Measurements from ENCODE around the gene SLC25A15. TPM values are rescaled to one million over a fixed set of nuclear protein-coding genes. Genes with fewer than 3 reads are reported as not detected.
A peak's percentile ranks its signal among the peaks of the same experiment; 100 is the strongest.
"Not testable (repeated sequence)": the region's sequence is repeated elsewhere in the genome, so short reads cannot be mapped to it uniquely, and the experiment has no call there.

SLC25A15 gene
- total RNA-seq, 1 experiment from 2014 or later = 16.4 TPM

DNA sequence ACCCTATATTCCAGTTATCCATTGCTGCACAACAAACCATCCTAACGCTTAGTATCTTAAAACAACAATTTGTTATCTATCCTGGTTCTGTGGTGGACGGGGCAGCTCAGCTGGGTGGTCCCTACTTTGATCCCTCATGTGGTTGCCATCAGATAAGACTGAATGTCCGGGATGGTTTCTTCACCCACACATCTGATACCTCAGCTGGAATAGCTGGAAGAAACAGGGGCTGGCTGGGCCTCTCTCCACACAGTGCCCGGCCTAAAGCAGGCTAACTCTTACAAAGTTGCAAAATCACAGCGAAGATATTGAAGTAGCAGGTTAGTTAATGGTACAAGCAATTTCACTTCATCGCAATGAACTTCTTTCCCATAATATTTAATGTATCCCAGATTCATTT, 14.7 kb upstream of the SLC25A15 start:
- no peak overlapping the region for H3K4me3 ChIP-seq
- H3K4me1 ChIP-seq (replicated peaks) = peaks cover 13% of the 10 kb centered on the region
- DNase-seq (ENCODE audit: low read depth in 1 of 2, low spot score in 2 of 2) = no peak
- H3K27me3 ChIP-seq (replicated peaks) = no peaks in the 10 kb centered on the region
- no peaks in the 10 kb centered on the region for H3K36me3 ChIP-seq
- no peak overlapping the region for H3K27ac ChIP-seq
- no peaks in the 10 kb centered on the region for H3K9me3 ChIP-seq (replicated peaks)

GRCh38 chr13:40776232-40776631, 13.2 kb upstream of the SLC25A15 start:
- peaks cover 8% of the 10 kb centered on the region for H3K4me1 ChIP-seq (replicated peaks)
- H3K36me3 ChIP-seq = no peaks in the 10 kb centered on the region
- H3K27ac ChIP-seq = no peak overlapping the region
- no peak overlapping the region for H3K4me3 ChIP-seq
- no peaks in the 10 kb centered on the region for H3K27me3 ChIP-seq (replicated peaks)
- H3K9me3 ChIP-seq (replicated peaks) = no peaks in the 10 kb centered on the region
- no peak for DNase-seq (ENCODE audit: low read depth in 1 of 2, low spot score in 2 of 2)

GRCh38 chr13:40776681-40777165, 12.7 kb upstream of the SLC25A15 start:
- Histone ChIP-seq H3K27me3 (replicated peaks) (no peaks in the 10 kb centered on the region), H3K9me3 (replicated peaks) (no peaks in the 10 kb centered on the region), H3K4me1 (replicated peaks) (peaks cover 8% of the 10 kb centered on the region), H3K27ac (no peak overlapping the region), H3K4me3 (no peak overlapping the region), H3K36me3 (no peaks in the 10 kb centered on the region)
- DNase-seq (ENCODE audit: low read depth in 1 of 2, low spot score in 2 of 2) = peak; percentile 52 to 55

DNA sequence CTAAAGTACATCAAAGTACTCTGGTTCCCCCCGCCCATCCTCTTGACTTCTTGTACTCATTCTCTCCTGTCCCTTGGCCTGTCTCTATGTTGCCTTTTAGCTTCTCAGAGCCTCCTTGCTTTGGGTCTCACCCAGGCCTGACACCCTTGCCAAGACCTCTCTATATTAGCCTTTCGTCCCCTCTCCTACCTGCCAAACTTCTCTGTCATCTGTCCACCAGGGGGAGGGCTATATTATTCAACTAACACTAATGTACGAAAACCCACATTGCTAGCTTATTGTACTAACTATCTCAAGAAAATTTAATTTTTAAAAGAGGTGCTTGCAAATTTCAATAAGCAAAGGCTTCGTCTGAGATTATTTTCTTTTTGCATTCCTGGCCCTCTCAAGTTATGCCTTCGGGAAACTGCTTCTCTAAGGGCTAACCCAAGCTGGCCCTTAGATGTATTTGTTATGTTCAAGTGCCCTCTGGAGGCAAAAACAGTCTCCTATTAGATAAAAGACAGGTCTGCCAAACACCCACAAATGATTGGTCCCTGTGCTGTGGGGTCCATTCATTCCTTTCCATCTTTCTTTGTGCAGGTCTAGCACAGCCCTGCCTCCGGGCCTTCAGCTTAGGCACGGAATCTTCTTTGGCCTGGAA, 12.1 kb upstream of the SLC25A15 start:
- H3K4me3 ChIP-seq = no peak overlapping the region

DNA sequence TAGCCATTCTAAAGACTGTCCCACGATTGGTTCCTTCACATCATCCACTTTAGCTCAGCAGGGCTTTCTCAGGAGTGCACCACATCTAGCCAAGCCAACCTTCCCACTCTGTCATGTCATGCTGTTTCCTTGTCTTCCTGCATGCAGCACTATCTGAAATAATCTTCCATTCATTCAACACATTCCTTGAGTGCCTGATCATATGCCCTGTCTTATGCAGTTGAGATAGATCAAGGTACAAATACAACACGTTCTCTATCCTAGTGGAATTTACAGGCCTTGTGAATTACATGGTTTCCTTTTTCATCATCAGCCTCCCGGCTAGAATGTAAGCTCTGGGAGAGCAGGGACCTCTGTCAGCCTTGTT, 11.6 kb upstream of the SLC25A15 start:
- H3K9me3 ChIP-seq (replicated peaks) = no peaks in the 10 kb centered on the region
- H3K4me3 ChIP-seq = no peak overlapping the region
- peaks cover 8% of the 10 kb centered on the region for H3K4me1 ChIP-seq (replicated peaks)
- no peak overlapping the region for H3K27ac ChIP-seq
- H3K36me3 ChIP-seq = no peaks in the 10 kb centered on the region
- no peaks in the 10 kb centered on the region for H3K27me3 ChIP-seq (replicated peaks)
- no peak for DNase-seq (ENCODE audit: low read depth in 1 of 2, low spot score in 2 of 2)

More for the DNA sequence above, 12.1 kb upstream of the SLC25A15 start:
- Histone ChIP-seq H3K9me3 (replicated peaks) (no peaks in the 10 kb centered on the region), H3K4me1 (replicated peaks) (peaks cover 8% of the 10 kb centered on the region), H3K36me3 (no peaks in the 10 kb centered on the region), H3K27ac (no peak overlapping the region), H3K27me3 (replicated peaks) (no peaks in the 10 kb centered on the region)
- peak in 1 of 2 experiments; percentile 70 for DNase-seq (ENCODE audit: low read depth in 1 of 2, low spot score in 2 of 2)

DNA sequence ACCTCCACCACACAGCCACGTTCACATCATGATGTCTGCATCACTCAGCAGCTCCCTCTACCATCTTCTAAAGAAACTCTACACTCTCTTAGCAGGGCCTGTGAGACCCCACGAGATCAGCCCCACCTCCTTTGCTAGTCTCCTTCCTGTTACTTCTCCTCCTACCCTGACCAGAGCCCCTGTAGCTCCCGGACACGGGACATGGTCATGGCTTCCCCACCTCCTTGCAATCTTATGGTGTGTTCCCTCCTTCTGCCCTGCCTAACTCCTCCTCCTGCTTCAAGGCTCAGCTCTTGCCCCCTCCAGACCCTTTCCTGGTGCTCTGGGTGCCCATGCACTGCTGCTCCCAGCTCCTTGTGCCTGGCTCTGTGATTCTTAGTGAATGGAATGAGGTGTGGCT, 10.4 kb upstream of the SLC25A15 start:
- Histone ChIP-seq H3K9me3 (replicated peaks) (no peaks in the 10 kb centered on the region), H3K4me3 (no peak overlapping the region), H3K27ac (no peak overlapping the region), H3K4me1 (replicated peaks) (peaks cover 8% of the 10 kb centered on the region), H3K36me3 (no peaks in the 10 kb centered on the region), H3K27me3 (replicated peaks) (no peaks in the 10 kb centered on the region)
- DNase-seq (ENCODE audit: low read depth in 1 of 2, low spot score in 2 of 2) = no peak

GRCh38 chr13:40779796-40780285, 9.6 kb upstream of the SLC25A15 start:
- no peak overlapping the region for H3K4me3 ChIP-seq
- H3K27ac ChIP-seq = no peak overlapping the region
- no peaks in the 10 kb centered on the region for H3K36me3 ChIP-seq
- DNase-seq (ENCODE audit: low read depth in 1 of 2, low spot score in 2 of 2) = no peak
- H3K4me1 ChIP-seq (replicated peaks) = peaks cover 8% of the 10 kb centered on the region
- H3K27me3 ChIP-seq (replicated peaks) = no peaks in the 10 kb centered on the region
- H3K9me3 ChIP-seq (replicated peaks) = no peaks in the 10 kb centered on the region

DNA sequence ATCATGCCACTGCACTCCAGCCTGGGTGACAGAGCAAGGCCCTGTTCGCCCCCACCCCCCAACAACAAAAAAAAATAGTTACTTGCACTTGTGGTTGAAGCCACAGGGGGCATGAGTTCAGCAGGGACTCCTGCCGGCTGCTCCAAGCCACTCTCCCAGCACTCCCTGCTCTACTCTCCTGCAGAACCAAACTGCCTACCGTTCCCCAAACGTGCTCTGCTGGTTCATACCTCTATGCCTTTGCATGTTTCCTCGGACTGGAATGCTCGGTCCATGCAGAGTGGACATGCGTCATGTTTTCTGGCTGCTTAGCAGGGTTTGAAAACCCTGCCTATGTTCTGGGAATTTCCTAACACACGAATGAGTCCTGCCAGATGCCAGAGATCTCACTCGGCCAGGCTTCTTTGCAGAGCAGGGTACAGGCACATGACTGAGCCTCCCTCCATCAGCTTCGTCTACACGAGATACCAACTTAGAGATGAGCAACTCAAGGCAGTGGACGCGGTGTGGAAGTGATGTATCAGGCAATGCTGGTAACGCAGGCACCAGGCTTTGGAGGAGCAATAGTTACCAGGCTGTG, 8.5 kb upstream of the SLC25A15 start:
- no peak overlapping the region for H3K4me3 ChIP-seq
- peaks cover 8% of the 10 kb centered on the region for H3K4me1 ChIP-seq (replicated peaks)
- H3K27ac ChIP-seq = no peak overlapping the region
- no peak for DNase-seq (ENCODE audit: low read depth in 1 of 2, low spot score in 2 of 2)
- H3K27me3 ChIP-seq (replicated peaks) = no peaks in the 10 kb centered on the region
- no peaks in the 10 kb centered on the region for H3K9me3 ChIP-seq (replicated peaks)
- H3K36me3 ChIP-seq = no peaks in the 10 kb centered on the region

- peaks cover 13% of the 10 kb centered on the region for H3K4me1 ChIP-seq (replicated peaks)
- H3K4me3 ChIP-seq = no peak overlapping the region
- H3K36me3 ChIP-seq = no peaks in the 10 kb centered on the region
- H3K9me3 ChIP-seq (replicated peaks) = no peaks in the 10 kb centered on the region
- H3K27ac ChIP-seq = no peak overlapping the region
- H3K27me3 ChIP-seq (replicated peaks) = no peaks in the 10 kb centered on the region
- DNase-seq (ENCODE audit: low read depth in 1 of 2, low spot score in 2 of 2) = no peak
Observed at GRCh38 chr13:40781717-40782116, 7.7 kb upstream of the SLC25A15 start.

DNA sequence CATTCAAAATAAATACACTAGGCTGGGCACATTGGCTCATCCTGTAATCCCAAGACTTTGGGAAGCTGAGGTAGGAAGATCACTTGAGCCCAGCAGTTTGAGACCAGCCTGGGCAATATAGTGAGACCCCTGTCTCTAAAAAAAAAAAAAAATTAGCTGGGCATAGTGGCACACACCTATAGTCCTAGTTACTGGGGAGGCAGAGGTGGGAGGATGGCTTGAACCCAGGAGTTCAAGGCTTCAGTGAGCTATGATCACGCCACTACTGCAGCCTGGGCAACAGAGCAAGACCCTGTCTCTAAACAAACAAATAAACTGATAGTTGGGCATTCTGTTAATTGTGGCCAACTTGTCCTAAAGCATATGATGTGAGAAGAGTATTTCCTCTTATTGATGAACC, 6.4 kb upstream of the SLC25A15 start:
- H3K9me3 ChIP-seq (replicated peaks); H3K27me3 ChIP-seq (replicated peaks); DNase-seq (ENCODE audit: low read depth in 1 of 2, low spot score in 2 of 2); H3K27ac ChIP-seq; H3K36me3 ChIP-seq; H3K4me3 ChIP-seq: not testable (repeated sequence)
- peaks cover 21% of the 10 kb centered on the region for H3K4me1 ChIP-seq (replicated peaks)

GRCh38 chr13:40784540-40784939, 4.9 kb upstream of the SLC25A15 start:
- Histone ChIP-seq H3K36me3 (peaks cover 2% of the 10 kb centered on the region; the same call in 1 of the 2 replicates), H3K4me3 (no peak overlapping the region), H3K4me1 (replicated peaks) (peaks cover 28% of the 10 kb centered on the region), H3K27ac (no peak overlapping the region), H3K27me3 (replicated peaks) (no peaks in the 10 kb centered on the region), H3K9me3 (replicated peaks) (no peaks in the 10 kb centered on the region)
- no peak for DNase-seq (ENCODE audit: low read depth in 1 of 2, low spot score in 2 of 2)

GRCh38 chr13:40786568-40786996, 2.8 kb upstream of the SLC25A15 start:
- no peaks in the 10 kb centered on the region for H3K27me3 ChIP-seq (replicated peaks)
- peaks cover 4% of the 10 kb centered on the region; the same call in 1 of the 2 replicates for H3K36me3 ChIP-seq
- no peaks in the 10 kb centered on the region for H3K9me3 ChIP-seq (replicated peaks)
- H3K4me1 ChIP-seq (replicated peaks) = peaks cover 31% of the 10 kb centered on the region
- H3K27ac ChIP-seq = peak overlapping the region; percentile 42
- H3K4me3 ChIP-seq = no peak overlapping the region
- DNase-seq (ENCODE audit: low read depth in 1 of 2, low spot score in 2 of 2) = no peak

DNA sequence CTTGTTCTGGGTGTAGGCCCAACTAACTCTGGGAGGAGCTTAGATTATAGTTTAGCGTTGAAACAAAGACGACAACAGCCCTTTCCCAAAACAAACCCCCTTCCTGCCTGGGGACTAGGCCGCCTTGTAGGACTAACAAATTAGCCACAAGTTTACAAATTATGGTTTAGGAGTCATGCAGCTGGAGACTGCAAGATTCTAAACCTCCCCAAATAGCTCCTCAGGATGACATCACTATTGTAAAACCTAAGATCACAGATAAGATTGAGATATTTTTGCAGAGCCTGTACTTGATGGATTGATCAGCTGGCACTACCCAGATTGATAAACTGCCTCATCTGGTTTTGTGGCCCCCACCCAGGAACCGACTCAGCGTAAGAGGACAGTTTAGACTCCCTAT, 2.3 kb upstream of the SLC25A15 start:
- Histone ChIP-seq H3K9me3 (replicated peaks) (no peaks in the 10 kb centered on the region), H3K4me1 (replicated peaks) (peaks cover 31% of the 10 kb centered on the region), H3K27me3 (replicated peaks) (no peaks in the 10 kb centered on the region), H3K27ac (peak overlapping the region; percentile 42), H3K36me3 (peaks cover 4% of the 10 kb centered on the region; the same call in 1 of the 2 replicates), H3K4me3 (no peak overlapping the region)
- DNase-seq (ENCODE audit: low read depth in 1 of 2, low spot score in 2 of 2) = peak; percentile 77 to 81

DNA sequence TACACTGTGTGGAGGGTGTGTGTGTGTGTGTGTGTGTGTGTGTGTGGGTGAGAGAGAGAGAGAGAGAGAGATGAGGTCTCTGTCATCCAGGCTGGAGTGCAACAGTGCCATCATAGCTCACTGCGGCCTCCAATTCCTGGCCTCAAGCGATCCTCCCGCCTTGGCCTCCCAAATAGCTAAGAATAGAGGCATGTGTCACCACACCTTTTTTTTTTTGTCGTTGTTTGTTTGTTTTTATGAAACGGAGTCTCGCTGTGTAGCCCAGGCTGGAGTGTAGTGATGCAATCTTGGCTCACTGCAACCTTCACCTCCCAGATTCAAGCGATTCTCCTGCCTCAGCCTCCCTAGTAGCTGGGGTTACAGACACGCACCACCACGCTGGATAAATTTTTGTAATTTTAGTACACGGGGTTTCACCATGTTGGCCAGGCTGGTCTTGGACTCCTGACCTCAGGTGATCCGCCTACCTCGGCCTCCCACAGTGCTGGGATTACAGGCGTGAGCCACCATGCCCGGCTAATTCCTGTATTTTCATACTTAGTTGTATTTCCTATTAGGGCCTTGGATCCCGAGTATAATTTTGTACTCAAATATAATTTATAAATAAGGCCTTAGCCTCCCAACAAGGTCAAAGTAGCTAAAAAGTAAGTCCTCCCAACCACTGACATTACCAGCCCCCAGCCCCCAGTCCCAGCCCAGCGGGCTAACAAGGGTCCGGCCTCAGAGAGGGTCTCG, 704 bp upstream of the SLC25A15 start:
- H3K27me3 ChIP-seq (replicated peaks); H3K36me3 ChIP-seq; H3K9me3 ChIP-seq (replicated peaks); DNase-seq (ENCODE audit: low read depth in 1 of 2, low spot score in 2 of 2): not testable (repeated sequence)
- Histone ChIP-seq H3K4me1 (replicated peaks) (peaks cover 31% of the 10 kb centered on the region), H3K4me3 (peak overlapping the region; percentile 68), H3K27ac (peak overlapping the region; percentile 72)
